Tongue (tissue), 2 donors: Measurements from ENCODE around the gene NAA60. TPM values are rescaled to one million over a fixed set of nuclear protein-coding genes. Genes with fewer than 3 reads are reported as not detected.

ENCODE experiments used
- small RNA-seq: library from RNA; depleted of rRNA; stranded (forward); fragments of <200 nt; gene quantifications from one replicate; pipeline ENCODE3, GENCODE V24; 2014; ENCODE audit warnings: low replicate concordance
- total RNA-seq: library from RNA; depleted of rRNA; stranded (reverse); fragments of >200 nt; gene quantifications from one replicate; pipeline ENCODE4 v1.2.3, GENCODE V29; 2014

The NAA60 gene
- total RNA-seq, 1 donor from 2014 or later = 15.7 TPM

Small RNA genes lying within 50 kb of the gene (small RNA-seq; reads per million reads assigned to genes)
- gene MIR6126 = not detected

Other genes with a start within 250 kb of the NAA60 start
- 8.3 TPM for gene ZNF200, start 208.5 kb upstream of the NAA60 start, total RNA-seq
- gene MEFV, start 187.0 kb upstream of the NAA60 start, total RNA-seq = 2.1 TPM
- 50.4 TPM for gene ZNF263, start 160.2 kb upstream of the NAA60 start, total RNA-seq
- 11.1 TPM for gene TIGD7, start 138.2 kb upstream of the NAA60 start, total RNA-seq
- gene ZNF75A, start 138.2 kb upstream of the NAA60 start, total RNA-seq = 32.0 TPM
- gene OR2C1, start 87.8 kb upstream of the NAA60 start, total RNA-seq = 0.21 TPM
- gene ZSCAN32, start 42.7 kb upstream of the NAA60 start, total RNA-seq = 11.1 TPM
- gene ZNF174, start 42.5 kb upstream of the NAA60 start, total RNA-seq = 7.6 TPM
- gene ZNF597, start 176 bp upstream of the NAA60 start, total RNA-seq = 2.3 TPM
- gene C16orf90, start 51.8 kb downstream of the NAA60 start, total RNA-seq = not detected
- gene CLUAP1, start 57.3 kb downstream of the NAA60 start, total RNA-seq = 26.3 TPM
- gene NLRC3, start 133.7 kb downstream of the NAA60 start, total RNA-seq = 0.72 TPM
- 5.9 TPM for gene SLX4, start 167.9 kb downstream of the NAA60 start, total RNA-seq
- 41.1 TPM for gene DNASE1, start 211.0 kb downstream of the NAA60 start, total RNA-seq